WTC11 (cell line): ENCODE data around the gene KLHDC9. TPM values are rescaled to one million over a fixed set of nuclear protein-coding genes. Genes with fewer than 3 reads are reported as not detected.

Experiments used
- ATAC-seq: fragments of 200-7000 bp; cut with Tn5 transposase; 2 replicates; pipeline ENCODE4 v1.10.0; 2021; ENCODE audit warnings: mild to moderate bottlenecking, moderate library complexity
- CTCF ChIA-PET: fragments of 300-600 bp; sonication (Branson Sonifier 250); formaldehyde crosslinking; loops from one replicate; lab custom pipeline; 2021; ENCODE audit warnings: antibody characterized with exemption; lab: Charles Lee
- POLR2A ChIA-PET: fragments of 350-600 bp; sonication (Branson Sonifier 250); formaldehyde crosslinking; loops from one replicate; lab custom pipeline; 2021; ENCODE audit warnings: antibody characterized with exemption; lab: Charles Lee
- DNase-seq: peaks from one replicate; pipeline ENCODE4 v3.0.0; 2021; ENCODE audit warnings: low spot score
- H3K27ac Mint-ChIP-seq: 2 replicates; pipeline ENCODE4 v1.8.0; 2021; ENCODE audit warnings: mixed read lengths
- H3K27me3 Mint-ChIP-seq: 2 replicates; pipeline ENCODE4 v1.8.0; 2021; ENCODE audit warnings: low read depth, mild to moderate bottlenecking, moderate library complexity, mixed read lengths
- H3K36me3 Mint-ChIP-seq: 2 replicates; pipeline ENCODE4 v1.8.0; 2021; ENCODE audit warnings: mixed read lengths
- H3K4me1 Mint-ChIP-seq: 2 replicates; pipeline ENCODE4 v1.8.0; 2022; ENCODE audit warnings: mixed read lengths
- H3K4me3 Mint-ChIP-seq: 2 replicates; pipeline ENCODE4 v1.8.0; 2021; ENCODE audit warnings: mild to moderate bottlenecking, moderate library complexity, mixed read lengths
- H3K9me3 Mint-ChIP-seq: 2 replicates; pipeline ENCODE4 v1.8.0; 2021; ENCODE audit warnings: mixed read lengths
- ATF2 ChIP-seq: sonication (generic); formaldehyde crosslinking; IDR thresholded peaks from 2 replicates; pipeline ENCODE4 v1.8.1; 2022; ENCODE audit warnings: low read depth, missing genetic modification reagents, borderline replicate concordance
- CDX4 ChIP-seq: fragments of 250-450 bp; sonication (Bioruptor Pico); IDR thresholded peaks from 2 replicates; pipeline ENCODE4 v1.9.0; 2021; ENCODE audit warnings: moderate library complexity, mild to moderate bottlenecking, inconsistent platforms, borderline replicate concordance
- ESRRA ChIP-seq: sonication (generic); formaldehyde crosslinking; IDR thresholded peaks from 2 replicates; pipeline ENCODE4 v1.8.1; 2022; ENCODE audit warnings: mild to moderate bottlenecking, missing genetic modification reagents, borderline replicate concordance
- ETV6 ChIP-seq: sonication (generic); formaldehyde crosslinking; IDR thresholded peaks from 2 replicates; pipeline ENCODE4 v1.8.1; 2022; ENCODE audit warnings: mild to moderate bottlenecking, missing genetic modification reagents
- GRHL2 ChIP-seq: fragments of 250-450 bp; sonication (Bioruptor Pico); IDR thresholded peaks from 2 replicates; pipeline ENCODE4 v1.8.0; 2022; ENCODE audit warnings: mild to moderate bottlenecking, moderate library complexity; ENCODE audit not compliant: insufficient replicate concordance, severe bottlenecking
- MAX ChIP-seq: sonication (generic); formaldehyde crosslinking; IDR thresholded peaks from 2 replicates; pipeline ENCODE4 v1.8.0; 2022; ENCODE audit warnings: mild to moderate bottlenecking, missing genetic modification reagents
- MYBL2 ChIP-seq: sonication (generic); formaldehyde crosslinking; IDR thresholded peaks from 2 replicates; pipeline ENCODE4 v1.8.1; 2023; ENCODE audit warnings: mild to moderate bottlenecking, moderate library complexity, missing genetic modification reagents
- OVOL2 ChIP-seq: fragments of 250-450 bp; sonication (Bioruptor Pico); IDR thresholded peaks from 2 replicates; pipeline ENCODE4 v1.9.0; 2021; ENCODE audit warnings: mild to moderate bottlenecking, borderline replicate concordance
- SMAD3 ChIP-seq: sonication (generic); formaldehyde crosslinking; IDR thresholded peaks from 2 replicates; pipeline ENCODE4 v1.8.0; 2022; ENCODE audit warnings: missing genetic modification reagents, mild to moderate bottlenecking, borderline replicate concordance
- SOX15 ChIP-seq: fragments of 250-450 bp; sonication (Bioruptor Pico); IDR thresholded peaks from 2 replicates; pipeline ENCODE4 v1.9.0; 2021; ENCODE audit warnings: mild to moderate bottlenecking
- USF2 ChIP-seq: sonication (generic); formaldehyde crosslinking; IDR thresholded peaks from 2 replicates; pipeline ENCODE4 v1.8.1; 2023; ENCODE audit warnings: mild to moderate bottlenecking, missing genetic modification reagents, moderate library complexity
- ZNF263 ChIP-seq: sonication (generic); formaldehyde crosslinking; IDR thresholded peaks from 2 replicates; pipeline ENCODE4 v1.8.1; 2022; ENCODE audit warnings: low read depth, mild to moderate bottlenecking, moderate library complexity, missing genetic modification reagents
- ZNF281 ChIP-seq: sonication (generic); formaldehyde crosslinking; IDR thresholded peaks from 2 replicates; pipeline ENCODE4 v1.8.0; 2023; ENCODE audit warnings: mild to moderate bottlenecking, missing genetic modification reagents
- total RNA-seq: library from RNA; stranded (reverse); gene quantifications from 3 replicates; pipeline ENCODE4 v1.2.3, GENCODE V29; 2021
- TF ChIP-seq, protein P1 (sequence below): sonication (generic); formaldehyde crosslinking; IDR thresholded peaks from 2 replicates; pipeline ENCODE4 v1.8.0; 2022; ENCODE audit warnings: missing genetic modification reagents
- TF ChIP-seq, protein P2 (sequence below): sonication (generic); formaldehyde crosslinking; IDR thresholded peaks from 2 replicates; pipeline ENCODE4 v1.8.0; 2022; ENCODE audit warnings: mild to moderate bottlenecking, missing genetic modification reagents

Gene KLHDC9
- total RNA-seq, 1 experiment from 2014 or later = 5.8 TPM

GRCh38 chr1:161081519-161081918 is 16.6 kb upstream of the KLHDC9 start (continued):
- TF ChIP-seq, protein P1, sequence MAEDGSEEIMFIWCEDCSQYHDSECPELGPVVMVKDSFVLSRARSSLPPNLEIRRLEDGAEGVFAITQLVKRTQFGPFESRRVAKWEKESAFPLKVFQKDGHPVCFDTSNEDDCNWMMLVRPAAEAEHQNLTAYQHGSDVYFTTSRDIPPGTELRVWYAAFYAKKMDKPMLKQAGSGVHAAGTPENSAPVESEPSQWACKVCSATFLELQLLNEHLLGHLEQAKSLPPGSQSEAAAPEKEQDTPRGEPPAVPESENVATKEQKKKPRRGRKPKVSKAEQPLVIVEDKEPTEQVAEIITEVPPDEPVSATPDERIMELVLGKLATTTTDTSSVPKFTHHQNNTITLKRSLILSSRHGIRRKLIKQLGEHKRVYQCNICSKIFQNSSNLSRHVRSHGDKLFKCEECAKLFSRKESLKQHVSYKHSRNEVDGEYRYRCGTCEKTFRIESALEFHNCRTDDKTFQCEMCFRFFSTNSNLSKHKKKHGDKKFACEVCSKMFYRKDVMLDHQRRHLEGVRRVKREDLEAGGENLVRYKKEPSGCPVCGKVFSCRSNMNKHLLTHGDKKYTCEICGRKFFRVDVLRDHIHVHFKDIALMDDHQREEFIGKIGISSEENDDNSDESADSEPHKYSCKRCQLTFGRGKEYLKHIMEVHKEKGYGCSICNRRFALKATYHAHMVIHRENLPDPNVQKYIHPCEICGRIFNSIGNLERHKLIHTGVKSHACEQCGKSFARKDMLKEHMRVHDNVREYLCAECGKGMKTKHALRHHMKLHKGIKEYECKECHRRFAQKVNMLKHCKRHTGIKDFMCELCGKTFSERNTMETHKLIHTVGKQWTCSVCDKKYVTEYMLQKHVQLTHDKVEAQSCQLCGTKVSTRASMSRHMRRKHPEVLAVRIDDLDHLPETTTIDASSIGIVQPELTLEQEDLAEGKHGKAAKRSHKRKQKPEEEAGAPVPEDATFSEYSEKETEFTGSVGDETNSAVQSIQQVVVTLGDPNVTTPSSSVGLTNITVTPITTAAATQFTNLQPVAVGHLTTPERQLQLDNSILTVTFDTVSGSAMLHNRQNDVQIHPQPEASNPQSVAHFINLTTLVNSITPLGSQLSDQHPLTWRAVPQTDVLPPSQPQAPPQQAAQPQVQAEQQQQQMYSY = no peak
- TF ChIP-seq SMAD3 (CRISPR knock-in tag) = no peak
- TF ChIP-seq GRHL2 = no peak
- no peak for TF ChIP-seq CDX4 (CRISPR knock-in tag)
- no peak for TF ChIP-seq MYBL2 (CRISPR knock-in tag)
- TF ChIP-seq MAX (CRISPR knock-in tag) = no peak
- TF ChIP-seq SOX15 = no peak
- TF ChIP-seq, all 79 proteins: peak for 0

DNA sequence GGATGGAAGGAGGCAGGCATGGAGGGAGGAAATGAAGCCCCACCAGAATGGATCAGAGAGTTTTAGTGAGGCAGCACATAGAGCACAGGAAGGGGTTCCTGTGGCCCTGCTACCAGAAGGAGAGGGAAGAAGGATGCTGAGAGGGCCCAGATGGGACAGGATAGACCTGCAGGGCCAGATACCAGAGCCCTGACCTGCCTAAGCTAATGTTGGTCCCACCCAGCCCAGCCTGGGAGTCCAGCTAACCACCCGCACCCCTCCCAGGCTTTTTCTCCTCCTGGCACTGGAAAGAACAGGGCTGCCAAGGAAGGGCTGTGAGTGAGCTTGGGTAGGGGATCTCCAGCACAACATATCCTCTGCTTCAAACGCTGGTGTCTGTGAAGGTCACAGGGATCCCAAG is 15.7 kb upstream of the KLHDC9 start:
- H3K36me3 Mint-ChIP-seq = no peaks in the 10 kb centered on the region
- no peaks in the 10 kb centered on the region; the same call in 1 of the 2 replicates for H3K27me3 Mint-ChIP-seq
- no peak overlapping the region for H3K4me3 Mint-ChIP-seq
- ATAC-seq (no peak), DNase-seq (no peak)
- no peaks in the 10 kb centered on the region for H3K9me3 Mint-ChIP-seq
- TF ChIP-seq ZNF281 (CRISPR knock-in tag) (no peak), USF2 (CRISPR knock-in tag) (no peak), ATF2 (CRISPR knock-in tag) (no peak)
- peaks cover 41% of the 10 kb centered on the region for H3K4me1 Mint-ChIP-seq
- POLR2A ChIA-PET = no interaction called here
- CTCF ChIA-PET = interaction anchor here (1.1 to 1.9 kb wide), 3 partner anchors 11 to 198 kb away, joined by 3 to 6 read pairs (median 4); partner anchors contain the start of gene ITLN1
- H3K27ac Mint-ChIP-seq = no peak overlapping the region

DNA sequence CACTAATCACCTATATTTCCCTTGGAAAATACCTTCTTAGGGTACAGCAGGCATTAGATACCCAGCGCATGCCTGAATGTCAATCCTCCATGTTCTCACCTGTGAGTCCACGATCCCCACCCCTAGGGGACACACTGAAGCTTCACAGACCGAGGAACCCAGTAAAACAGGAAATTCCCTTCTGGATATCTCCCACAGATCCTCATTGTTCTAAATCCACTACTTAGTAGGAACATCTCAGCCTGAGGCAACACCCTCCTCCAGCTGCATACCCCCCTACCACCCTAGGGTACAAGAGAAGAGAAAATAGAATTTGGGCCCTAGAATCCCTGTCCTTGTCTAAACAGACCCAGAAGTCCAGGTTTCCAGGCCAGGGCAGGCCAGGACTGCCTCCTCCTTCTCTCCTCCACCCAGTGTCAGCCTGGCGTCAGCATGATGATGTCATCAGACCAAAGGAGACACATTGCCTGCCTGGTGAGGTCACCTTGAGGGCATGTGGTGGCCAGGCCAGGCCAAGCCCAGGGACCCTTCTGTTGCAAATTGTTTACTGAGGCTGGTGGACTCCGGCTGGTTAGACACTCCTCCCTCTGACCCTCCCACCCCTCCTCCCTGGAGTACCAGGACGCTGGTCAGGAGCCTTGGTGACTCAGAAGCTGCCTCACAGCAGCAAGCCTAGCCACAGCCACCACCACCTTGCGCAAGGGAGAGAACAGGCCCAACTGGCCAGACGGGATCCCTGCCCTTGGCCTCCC is 15.0 kb upstream of the KLHDC9 start:
- Mint-ChIP-seq H3K4me1 (peaks cover 41% of the 10 kb centered on the region), H3K4me3 (no peak overlapping the region), H3K27ac (no peak overlapping the region), H3K27me3 (no peaks in the 10 kb centered on the region; the same call in 1 of the 2 replicates), H3K36me3 (no peaks in the 10 kb centered on the region), H3K9me3 (no peaks in the 10 kb centered on the region)
- TF ChIP-seq ESRRA (no peak), MAX (CRISPR knock-in tag) (no peak), OVOL2 (CRISPR knock-in tag) (no peak), ETV6 (no peak), ZNF263 (CRISPR knock-in tag) (peak; percentile 51; the same call in 1 of the 2 replicates)
- TF ChIP-seq, protein P2, sequence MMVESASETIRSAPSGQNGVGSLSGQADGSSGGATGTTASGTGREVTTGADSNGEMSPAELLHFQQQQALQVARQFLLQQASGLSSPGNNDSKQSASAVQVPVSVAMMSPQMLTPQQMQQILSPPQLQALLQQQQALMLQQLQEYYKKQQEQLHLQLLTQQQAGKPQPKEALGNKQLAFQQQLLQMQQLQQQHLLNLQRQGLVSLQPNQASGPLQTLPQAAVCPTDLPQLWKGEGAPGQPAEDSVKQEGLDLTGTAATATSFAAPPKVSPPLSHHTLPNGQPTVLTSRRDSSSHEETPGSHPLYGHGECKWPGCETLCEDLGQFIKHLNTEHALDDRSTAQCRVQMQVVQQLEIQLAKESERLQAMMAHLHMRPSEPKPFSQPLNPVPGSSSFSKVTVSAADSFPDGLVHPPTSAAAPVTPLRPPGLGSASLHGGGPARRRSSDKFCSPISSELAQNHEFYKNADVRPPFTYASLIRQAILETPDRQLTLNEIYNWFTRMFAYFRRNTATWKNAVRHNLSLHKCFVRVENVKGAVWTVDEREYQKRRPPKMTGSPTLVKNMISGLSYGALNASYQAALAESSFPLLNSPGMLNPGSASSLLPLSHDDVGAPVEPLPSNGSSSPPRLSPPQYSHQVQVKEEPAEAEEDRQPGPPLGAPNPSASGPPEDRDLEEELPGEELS (CRISPR knock-in tag) = no peak
- ATAC-seq (no peak; the same call in none of the 2 replicates), DNase-seq (no peak)
- POLR2A ChIA-PET = no interaction called here
- CTCF ChIA-PET = interaction anchor here (0.5 to 1.9 kb wide), 3 partner anchors 11 to 62 kb away, joined by 3 to 6 read pairs (median 4); partner anchors contain the start of gene F11R
